Upper lobe of right lung (tissue), 1 donor: ENCODE measurements around the gene RALGAPB. TPM values are rescaled to one million over a fixed set of nuclear protein-coding genes. Genes with fewer than 3 reads are reported as not detected.
"Not testable (repeated sequence)": the region's sequence is repeated elsewhere in the genome, so short reads cannot be mapped to it uniquely, and the experiment has no call there.

ENCODE experiments used
- ATAC-seq: fragments of 200-7000 bp; cut with Tn5 transposase; one replicate; pipeline ENCODE4 v1.9.1; 2020; ENCODE audit warnings: mild to moderate bottlenecking, moderate library complexity
- DNase-seq: peaks from one replicate; pipeline ENCODE4 v3.0.0-alpha.2; 2020
- H3K27ac ChIP-seq: fragments of 200-600 bp; one replicate; pipeline ENCODE4 v1.8.0; 2022
- H3K27me3 ChIP-seq: fragments of 200-600 bp; one replicate; pipeline ENCODE4 v1.8.0; 2022; ENCODE audit warnings: mild to moderate bottlenecking
- H3K36me3 ChIP-seq: fragments of 200-600 bp; one replicate; pipeline ENCODE4 v1.8.0; 2022
- H3K4me1 ChIP-seq: fragments of 200-600 bp; one replicate; pipeline ENCODE4 v1.8.0; 2022
- H3K4me3 ChIP-seq: fragments of 200-600 bp; one replicate; pipeline ENCODE4 v1.8.0; 2022; ENCODE audit warnings: mild to moderate bottlenecking
- H3K9me3 ChIP-seq: fragments of 200-600 bp; one replicate; pipeline ENCODE4 v1.8.0; 2022
- CTCF ChIP-seq: fragments of 200-600 bp; IDR thresholded peaks from one replicate; pipeline ENCODE4 v1.8.0; 2022; ENCODE audit warnings: antibody characterized with exemption
- intact Hi-C: fragments of 100-400 bp; cut with DNase I; formaldehyde crosslinking; loops from one replicate; pipeline ENCODE4 v1.11.0; 2022
- total RNA-seq: library from RNA; stranded (reverse); fragmentation: NEBNext Ultra II Directional; extraction: Animal tissue kit (Norgen Biotek cat#: 25700); gene quantifications from one replicate; pipeline ENCODE4 v1.2.1, GENCODE V29; 2021
- donor health status: DM: no; HTN: yes; CAD: no; lungs with severe emphysema.

Gene RALGAPB
- total RNA-seq, 1 donor from 2014 or later: 35.4 TPM

- Histone ChIP-seq H3K27me3 (no peaks in the 10 kb centered on the region), H3K4me1 (peaks cover 4% of the 10 kb centered on the region), H3K27ac (no peak overlapping the region), H3K36me3 (peaks cover 98% of the 10 kb centered on the region), H3K9me3 (no peaks in the 10 kb centered on the region), H3K4me3 (no peak overlapping the region)
- no peak for DNase-seq
- intact Hi-C loops: no loop called here
- ATAC-seq: no peak
- no peak for TF ChIP-seq CTCF
Observed at GRCh38 chr20:38428800-38429199, 43.8 kb upstream of the RALGAPB start.

DNA sequence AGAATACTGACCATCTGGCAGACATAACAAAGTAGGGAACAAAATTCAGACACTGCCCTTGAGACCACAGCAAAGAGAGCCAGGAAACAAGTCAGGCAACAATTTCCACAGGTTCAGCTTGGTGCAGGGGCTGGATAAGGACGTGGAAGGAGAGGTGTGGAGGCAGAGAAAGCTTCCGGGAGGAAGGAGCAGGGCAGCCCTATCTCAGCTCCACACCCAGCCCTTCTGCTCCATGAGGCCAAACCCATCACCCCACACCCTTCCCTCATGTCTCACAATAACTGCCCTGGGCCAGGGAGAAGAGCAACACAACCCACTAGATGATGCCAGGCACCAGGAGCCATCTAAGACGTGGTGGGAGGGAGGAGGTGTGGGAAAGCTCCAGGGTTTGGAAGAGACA is 43.3 kb upstream of the RALGAPB start:
- Histone ChIP-seq H3K27me3 (no peaks in the 10 kb centered on the region), H3K4me1 (peaks cover 9% of the 10 kb centered on the region), H3K27ac (no peak overlapping the region), H3K4me3 (no peak overlapping the region), H3K9me3 (no peaks in the 10 kb centered on the region), H3K36me3 (peaks cover 93% of the 10 kb centered on the region)
- no peak for DNase-seq
- no peak for ATAC-seq
- TF ChIP-seq CTCF: no peak
- intact Hi-C loops: no loop called here

GRCh38 chr20:38430679-38431325 is 41.8 kb upstream of the RALGAPB start:
- DNase-seq (no peak), ATAC-seq (no peak)
- no peaks in the 10 kb centered on the region for H3K27me3 ChIP-seq
- peaks cover 78% of the 10 kb centered on the region for H3K36me3 ChIP-seq
- no peaks in the 10 kb centered on the region for H3K9me3 ChIP-seq
- no peak overlapping the region for H3K27ac ChIP-seq
- H3K4me3 ChIP-seq: no peak overlapping the region
- intact Hi-C loops: no loop called here
- peaks cover 9% of the 10 kb centered on the region for H3K4me1 ChIP-seq
- no peak for TF ChIP-seq CTCF

DNA sequence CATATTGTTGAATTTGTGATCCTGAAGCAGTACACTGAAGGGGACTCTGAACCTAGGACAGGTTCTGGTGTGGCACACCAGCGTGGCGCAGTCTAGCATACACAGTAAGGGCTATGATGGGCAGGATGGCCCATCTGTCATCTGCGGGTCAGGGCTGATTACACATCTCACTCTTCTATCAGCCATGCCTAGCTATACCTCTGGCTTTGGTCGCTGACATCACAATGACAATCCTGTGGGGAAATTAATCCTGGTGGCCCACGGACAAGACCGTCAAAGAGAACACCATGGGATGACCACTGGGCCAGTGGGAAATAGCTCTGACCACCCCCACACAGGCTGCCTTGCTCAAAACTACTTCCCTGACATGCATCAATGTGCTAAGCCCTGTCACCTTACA is 40.4 kb upstream of the RALGAPB start:
- Histone ChIP-seq H3K27ac (no peak overlapping the region), H3K27me3 (no peaks in the 10 kb centered on the region), H3K4me1 (peaks cover 9% of the 10 kb centered on the region), H3K36me3 (peaks cover 63% of the 10 kb centered on the region), H3K9me3 (no peaks in the 10 kb centered on the region), H3K4me3 (no peak overlapping the region)
- no peak for ATAC-seq
- DNase-seq: no peak
- intact Hi-C loops: no loop called here
- no peak for TF ChIP-seq CTCF

- H3K4me1 ChIP-seq: not testable (repeated sequence)
Observed at GRCh38 chr20:38432870-38433269, 39.8 kb upstream of the RALGAPB start.

GRCh38 chr20:38433304-38433972 is 39.2 kb upstream of the RALGAPB start:
- DNase-seq (no peak), ATAC-seq (no peak)
- Histone ChIP-seq H3K27me3 (no peaks in the 10 kb centered on the region), H3K9me3 (no peaks in the 10 kb centered on the region), H3K36me3 (peaks cover 52% of the 10 kb centered on the region), H3K4me3 (peak overlapping the region; percentile 81), H3K4me1 (peaks cover 9% of the 10 kb centered on the region), H3K27ac (no peak overlapping the region)
- intact Hi-C loops: no loop called here
- TF ChIP-seq CTCF: no peak

More at GRCh38 chr20:38432870-38433269, 39.8 kb upstream of the RALGAPB start:
- intact Hi-C loops, H3K4me3 ChIP-seq, H3K27me3 ChIP-seq, ATAC-seq, H3K27ac ChIP-seq, DNase-seq, H3K9me3 ChIP-seq: not testable (repeated sequence)
- H3K36me3 ChIP-seq: peaks cover 58% of the 10 kb centered on the region
